K562 (cell line): Measurements from ENCODE around the gene NR3C2. TPM values are rescaled to one million over a fixed set of nuclear protein-coding genes. Genes with fewer than 3 reads are reported as not detected.

ENCODE experiments used
- CBX2 ChIP-seq: fragments of 200-600 bp; sonication (generic); IDR thresholded peaks from one replicate; pipeline ENCODE4 v1.6.1; 2012; ENCODE audit warnings: mild to moderate bottlenecking, low read length, inconsistent platforms; ENCODE audit not compliant: insufficient read depth, poor library complexity, severe bottlenecking
- CBX3 ChIP-seq, 2 experiments: IDR thresholded peaks; 1 replicate in 1 of 2; 2 replicates in 1 of 2; pipeline ENCODE4 v1.6.1; 2012; ENCODE audit warnings: inconsistent platforms in 2 of 2, low read length in 2 of 2, borderline replicate concordance in 1 of 2, control low read depth in 1 of 2
- CREB1 ChIP-seq, 2 experiments: sonication (generic) in 1 of 2; formaldehyde crosslinking in 1 of 2; IDR thresholded peaks; 2 replicates each; pipeline versions ENCODE4 v1.6.1 to v1.8.0; 2012 to 2022; ENCODE audit warnings: inconsistent platforms in 1 of 2, mild to moderate bottlenecking in 1 of 2, missing genetic modification reagents in 1 of 2, moderate library complexity in 1 of 2
- CTBP1 ChIP-seq: fragments of 450-650 bp; IDR thresholded peaks from 2 replicates; pipeline ENCODE4 v1.6.1; 2016; ENCODE audit warnings: borderline replicate concordance
- E4F1 ChIP-seq: fragments of 250-450 bp; sonication (Bioruptor Pico); IDR thresholded peaks from 2 replicates; pipeline ENCODE4 v1.5.0; 2021; ENCODE audit warnings: mild to moderate bottlenecking, borderline replicate concordance
- FOXA1 ChIP-seq: fragments of 450-650 bp; IDR thresholded peaks from 2 replicates; pipeline ENCODE4 v1.6.1; 2016; ENCODE audit warnings: mild to moderate bottlenecking, borderline replicate concordance
- GTF2F1 ChIP-seq: IDR thresholded peaks from 2 replicates; pipeline ENCODE4 v1.6.1; 2011; ENCODE audit warnings: low read depth, low read length, improper control_type of control experiment
- HBP1 ChIP-seq: fragments of 450-650 bp; formaldehyde crosslinking; IDR thresholded peaks from 2 replicates; pipeline ENCODE4 v1.4.0; 2022; ENCODE audit warnings: missing genetic modification characterization
- HDAC3 ChIP-seq: fragments of 450-650 bp; IDR thresholded peaks from 2 replicates; pipeline ENCODE4 v1.6.1; 2018; ENCODE audit warnings: borderline replicate concordance, mild to moderate bottlenecking, moderate library complexity; ENCODE audit not compliant: partially characterized antibody
- KHSRP ChIP-seq: fragments of 450-650 bp; IDR thresholded peaks from 2 replicates; pipeline ENCODE4 v1.6.1; 2017
- PCBP2 ChIP-seq: fragments of 200-400 bp; formaldehyde crosslinking; IDR thresholded peaks from 2 replicates; pipeline ENCODE4 v1.6.1; 2018; ENCODE audit warnings: low read length, low read depth, mild to moderate bottlenecking, moderate library complexity; ENCODE audit not compliant: poor library complexity, severe bottlenecking
- PHF20 ChIP-seq: fragments of 450-650 bp; IDR thresholded peaks from 2 replicates; pipeline ENCODE4 v1.6.1; 2018; ENCODE audit not compliant: partially characterized antibody
- POLR3A ChIP-seq: IDR thresholded peaks from 2 replicates; pipeline ENCODE4 v1.6.1; 2011; ENCODE audit warnings: borderline replicate concordance, mild to moderate bottlenecking, moderate library complexity; ENCODE audit not compliant: insufficient read length, insufficient read depth; ENCODE audit errors: extremely low read depth
- SIN3A ChIP-seq, 2 experiments: fragments of 150-350 bp in 1 of 2; IDR thresholded peaks; 2 replicates each; pipeline ENCODE4 v1.6.1; 2011 to 2016; ENCODE audit warnings: borderline replicate concordance in 2 of 2, low read depth in 2 of 2, low read length in 2 of 2, mild to moderate bottlenecking in 2 of 2, moderate library complexity in 2 of 2; ENCODE audit not compliant: control insufficient read depth in 1 of 2
- SIX5 ChIP-seq, 2 experiments: IDR thresholded peaks; 2 replicates each; pipeline ENCODE4 v1.6.1; 2011; ENCODE audit warnings: low read length in 2 of 2, borderline replicate concordance in 1 of 2, low read depth in 1 of 2, mild to moderate bottlenecking in 1 of 2, moderate library complexity in 1 of 2; ENCODE audit not compliant: insufficient read depth in 1 of 2
- TEAD1 ChIP-seq, 2 experiments: fragments of 450-650 bp in 1 of 2; sonication (generic) in 1 of 2; formaldehyde crosslinking; IDR thresholded peaks; 2 replicates each; pipeline versions ENCODE4 v1.4.0 to v1.8.0; 2020 to 2022; ENCODE audit warnings: mild to moderate bottlenecking in 2 of 2, missing genetic modification reagents in 1 of 2
- ZNF644 ChIP-seq: fragments of 200-800 bp; sonication (Bioruptor generic); IDR thresholded peaks from 2 replicates; pipeline ENCODE4 v1.6.1; 2016; ENCODE audit warnings: low read depth, missing genetic modification characterization, missing compliant biosample characterization
- ZNF785 ChIP-seq: fragments of 250-450 bp; sonication (Bioruptor Pico); IDR thresholded peaks from 2 replicates; pipeline ENCODE4 v1.4.0; 2020; ENCODE audit warnings: mild to moderate bottlenecking
- polyA plus RNA-seq, 8 experiments: library from polyadenylated mRNA; depleted of rRNA in 4 of 8; stranded (reverse) in 5 of 8; unstranded in 3 of 8; fragments of >200 nt; fragmentation: Nextera tagmentation in 2 of 8; fragmentation: Illumina TruSeq in 1 of 8; extraction: Ambion mirVana in 2 of 8; extraction: Trizol in 1 of 8; gene quantifications; 2 replicates each; pipeline versions ENCODE4 v1.2.1 to v1.2.3, GENCODE V29; 2011 to 2014; ENCODE audit warnings: inconsistent platforms in 1 of 8, missing spikeins in 1 of 8
- total RNA-seq, 7 experiments: library from RNA; depleted of rRNA in 6 of 7; stranded (reverse); fragments of >200 nt in 6 of 7; fragmentation: Illumina TruSeq in 2 of 7; extraction: Trizol in 2 of 7; gene quantifications; 2 replicates each; pipeline versions ENCODE4 v1.2.1 to v1.2.3, GENCODE V29; 2011 to 2021; ENCODE audit warnings: low replicate concordance in 1 of 7
- TF ChIP-seq, protein P1 (sequence below): fragments of 250-450 bp; sonication (Bioruptor Pico); IDR thresholded peaks from 2 replicates; pipeline ENCODE4 v1.8.0; 2022; ENCODE audit warnings: moderate library complexity, mild to moderate bottlenecking, inconsistent platforms
- TF ChIP-seq, protein P2 (sequence below): sonication (generic); formaldehyde crosslinking; IDR thresholded peaks from 2 replicates; pipeline ENCODE4 v1.9.0; 2022; ENCODE audit warnings: mild to moderate bottlenecking, missing genetic modification reagents

Gene NR3C2
- total and polyA plus RNA-seq, 9 of the 15 experiments (the other 6 are each of a cell fraction or from before 2014, with no cell fraction given), result 0.01 to 0.28 (median 0.16) TPM; not detected in 2

DNA sequence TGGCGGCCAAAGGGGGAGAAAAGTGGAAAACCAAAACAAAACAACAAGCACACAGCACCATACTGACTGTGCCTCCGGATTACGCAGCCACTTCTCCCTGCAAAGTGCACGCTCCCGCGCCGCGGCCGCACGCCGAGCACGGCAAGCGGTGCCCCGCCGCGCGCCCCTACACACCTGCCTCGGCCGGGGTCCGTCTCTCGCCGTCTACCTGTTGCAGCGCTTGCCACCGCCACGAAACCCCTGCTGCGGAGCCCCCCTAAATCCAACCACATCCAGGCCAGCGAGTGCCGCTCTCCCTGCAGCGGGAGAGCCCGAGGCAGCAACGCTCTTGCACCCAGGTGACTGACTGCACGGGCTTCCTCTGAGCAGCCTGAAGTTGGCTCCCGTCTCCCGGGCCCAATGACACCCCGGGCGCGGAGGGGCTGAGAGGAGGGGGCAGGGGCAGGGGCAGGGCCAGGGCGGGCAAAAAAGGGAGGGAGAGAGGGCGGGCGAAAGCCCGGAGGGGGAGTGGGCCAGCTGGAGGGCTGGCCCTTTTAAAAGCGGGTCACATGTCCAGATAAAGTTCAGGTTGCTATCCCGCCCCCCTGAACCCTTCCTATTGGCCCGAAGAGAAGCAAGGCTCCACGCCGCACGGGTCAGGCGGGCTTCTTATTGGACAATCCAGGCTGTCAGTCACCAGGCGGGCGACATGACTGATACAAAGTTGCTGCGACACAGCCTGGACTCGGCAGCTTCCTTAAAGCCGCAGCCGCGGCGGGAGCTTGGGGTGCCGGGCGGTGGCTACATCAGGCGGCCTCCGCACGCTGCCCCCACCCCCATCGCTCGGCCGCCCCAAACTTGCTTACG is at the start of gene NR3C2 (continued):
- peak; percentile 79 for TF ChIP-seq CREB1 (IDR thresholded peaks at IDR 0.05)
- peak; percentile 73 for TF ChIP-seq CREB1 (CRISPR knock-in tag; IDR thresholded peaks at IDR 0.05)
- TF ChIP-seq, protein P1, sequence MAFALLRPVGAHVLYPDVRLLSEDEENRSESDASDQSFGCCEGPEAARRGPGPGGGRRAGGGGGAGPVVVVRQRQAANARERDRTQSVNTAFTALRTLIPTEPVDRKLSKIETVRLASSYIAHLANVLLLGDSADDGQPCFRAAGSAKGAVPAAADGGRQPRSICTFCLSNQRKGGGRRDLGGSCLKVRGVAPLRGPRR (CRISPR knock-in tag), result no peak
- no peak for TF ChIP-seq HDAC3
- no peak for TF ChIP-seq PCBP2
- no peak for TF ChIP-seq CBX3 (IDR thresholded peaks at IDR 0.05; ENCODE audit: borderline replicate concordance in 1 of 2, low read length in 2 of 2)
- TF ChIP-seq HBP1 (CRISPR knock-in tag), result no peak
- TF ChIP-seq, protein P2, sequence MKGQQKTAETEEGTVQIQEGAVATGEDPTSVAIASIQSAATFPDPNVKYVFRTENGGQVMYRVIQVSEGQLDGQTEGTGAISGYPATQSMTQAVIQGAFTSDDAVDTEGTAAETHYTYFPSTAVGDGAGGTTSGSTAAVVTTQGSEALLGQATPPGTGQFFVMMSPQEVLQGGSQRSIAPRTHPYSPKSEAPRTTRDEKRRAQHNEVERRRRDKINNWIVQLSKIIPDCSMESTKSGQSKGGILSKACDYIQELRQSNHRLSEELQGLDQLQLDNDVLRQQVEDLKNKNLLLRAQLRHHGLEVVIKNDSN (CRISPR knock-in tag), result peak; percentile 82
- no peak for TF ChIP-seq POLR3A
- no peak for TF ChIP-seq TEAD1 (CRISPR knock-in tag; IDR thresholded peaks at IDR 0.05)
- no peak for TF ChIP-seq ZNF785 (CRISPR knock-in tag)
- TF ChIP-seq FOXA1, result no peak
- TF ChIP-seq CTBP1, result 0 out of 2 replicates have a peak, but pooled peaks have one; percentile 10
- TF ChIP-seq ZNF644, result no peak
- no peak for TF ChIP-seq SIX5 (IDR thresholded peaks at IDR 0.05; ENCODE audit: borderline replicate concordance in 1 of 2, insufficient read depth in 1 of 2, low read depth in 1 of 2, low read length in 2 of 2)
- TF ChIP-seq CBX2, result no peak
- TF ChIP-seq GTF2F1, result no peak
- TF ChIP-seq PHF20, result peak; percentile 32
- no peak for TF ChIP-seq E4F1 (CRISPR knock-in tag)
- TF ChIP-seq KHSRP, result no peak
- 0 out of 4 replicates have a peak, but pooled peaks of 1 of the 2 experiments have one; percentile 42 for TF ChIP-seq SIN3A (IDR thresholded peaks at IDR 0.05; ENCODE audit: borderline replicate concordance in 2 of 2, control insufficient read depth in 1 of 2, low read depth in 2 of 2, low read length in 2 of 2)
